ENCODE results near the gene PROSER2.

DNA sequence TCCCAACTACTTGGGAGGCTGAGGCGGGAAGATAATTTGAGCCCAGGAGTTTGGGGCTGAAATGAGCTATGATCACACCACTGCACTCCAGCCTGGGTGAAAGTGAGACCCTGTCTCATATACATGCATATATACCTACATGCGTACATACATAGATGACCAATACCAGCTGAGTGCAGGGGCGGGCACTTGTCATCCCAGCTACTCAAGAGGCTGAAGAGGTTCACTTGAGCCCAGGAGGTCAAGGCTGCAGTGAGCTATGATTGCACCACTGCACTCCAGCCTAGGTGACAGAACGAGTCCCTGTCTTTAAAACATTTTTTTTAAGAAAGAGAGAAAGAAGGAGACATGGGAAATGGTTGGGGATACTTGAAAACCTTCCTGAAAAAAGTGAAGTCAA, 17.4 kb upstream of the PROSER2 start:
- TF ChIP-seq ASH1L (IDR thresholded peaks at IDR 0.05; ENCODE audit: borderline replicate concordance, low read depth, partially characterized antibody) (no peak), NRF1 (conservative IDR thresholded peaks at IDR 0.05 in 1 of 2, IDR thresholded peaks at IDR 0.05 in 1 of 2) (no peak), RNF2 (IDR thresholded peaks at IDR 0.05) (no peak)
